K562 (cell line): ENCODE data around the gene GPX6. TPM values are rescaled to one million over a fixed set of nuclear protein-coding genes. Genes with fewer than 3 reads are reported as not detected.

Experiments
- DACH1 ChIP-seq: fragments of 450-650 bp; IDR thresholded peaks from 2 replicates; pipeline ENCODE4 v1.6.1; 2018; ENCODE audit not compliant: partially characterized antibody
- MCM7 ChIP-seq, 2 experiments: fragments of 450-650 bp; IDR thresholded peaks; 2 replicates each; pipeline ENCODE4 v1.6.1; 2016 to 2018
- PCBP2 ChIP-seq: fragments of 200-400 bp; formaldehyde crosslinking; IDR thresholded peaks from 2 replicates; pipeline ENCODE4 v1.6.1; 2018; ENCODE audit warnings: low read length, low read depth, mild to moderate bottlenecking, moderate library complexity; ENCODE audit not compliant: poor library complexity, severe bottlenecking
- POLR2H ChIP-seq: IDR thresholded peaks from 2 replicates; pipeline ENCODE4 v1.6.1; 2016; ENCODE audit warnings: missing genetic modification characterization, low read depth, mild to moderate bottlenecking, control low read depth, missing compliant biosample characterization, moderate library complexity
- SMAD2 ChIP-seq: fragments of 150-350 bp; IDR thresholded peaks from 2 replicates; pipeline ENCODE4 v1.6.1; 2014; ENCODE audit warnings: low read depth, mild to moderate bottlenecking, low read length
- ZFP30 ChIP-seq: fragments of 250-450 bp; sonication (Bioruptor Pico); IDR thresholded peaks from 2 replicates; pipeline ENCODE4 v1.8.0; 2022; ENCODE audit warnings: moderate library complexity, mild to moderate bottlenecking, inconsistent platforms, borderline replicate concordance
- ZNF785 ChIP-seq: fragments of 250-450 bp; sonication (Bioruptor Pico); IDR thresholded peaks from 2 replicates; pipeline ENCODE4 v1.4.0; 2020; ENCODE audit warnings: mild to moderate bottlenecking
- polyA plus RNA-seq, 8 experiments: library from polyadenylated mRNA; depleted of rRNA in 4 of 8; stranded (reverse) in 5 of 8; unstranded in 3 of 8; fragments of >200 nt; fragmentation: Nextera tagmentation in 2 of 8; fragmentation: Illumina TruSeq in 1 of 8; extraction: Ambion mirVana in 2 of 8; extraction: Trizol in 1 of 8; gene quantifications; 2 replicates each; pipeline versions ENCODE4 v1.2.1 to v1.2.3, GENCODE V29; 2011 to 2014; ENCODE audit warnings: inconsistent platforms in 1 of 8, missing spikeins in 1 of 8
- total RNA-seq, 7 experiments: library from RNA; depleted of rRNA in 6 of 7; stranded (reverse); fragments of >200 nt in 6 of 7; fragmentation: Illumina TruSeq in 2 of 7; extraction: Trizol in 2 of 7; gene quantifications; 2 replicates each; pipeline versions ENCODE4 v1.2.1 to v1.2.3, GENCODE V29; 2011 to 2021; ENCODE audit warnings: low replicate concordance in 1 of 7
- TF ChIP-seq, protein P1 (sequence below): sonication (generic); formaldehyde crosslinking; IDR thresholded peaks from 2 replicates; pipeline ENCODE4 v1.8.0; 2022; ENCODE audit warnings: mild to moderate bottlenecking, low read depth, missing genetic modification reagents
- TF ChIP-seq, protein P2 (sequence below): sonication (generic); formaldehyde crosslinking; IDR thresholded peaks from 2 replicates; pipeline ENCODE4 v1.8.1; 2023; ENCODE audit warnings: mild to moderate bottlenecking, missing genetic modification reagents, moderate library complexity
- TF ChIP-seq, protein P3 (sequence below): fragments of 250-450 bp; sonication (Bioruptor Pico); IDR thresholded peaks from 2 replicates; pipeline ENCODE4 v1.5.0; 2021; ENCODE audit warnings: mild to moderate bottlenecking, borderline replicate concordance
- TF ChIP-seq, protein P4 (sequence below): fragments of 250-450 bp; sonication (Bioruptor Pico); IDR thresholded peaks from 2 replicates; pipeline ENCODE4 v1.4.0; 2020; ENCODE audit warnings: borderline replicate concordance
- TF ChIP-seq, protein P5 (sequence below), 2 experiments: fragments of 450-650 bp; formaldehyde crosslinking in 1 of 2; IDR thresholded peaks; 2 replicates each; pipeline versions ENCODE4 v1.4.0 to v1.6.1; 2014 to 2020; ENCODE audit warnings: mild to moderate bottlenecking in 2 of 2, borderline replicate concordance in 1 of 2, low read depth in 1 of 2

GPX6 gene
- total and polyA plus RNA-seq, 9 of the 15 experiments (the other 6 are each of a cell fraction or from before 2014, with no cell fraction given) = not detected

DNA sequence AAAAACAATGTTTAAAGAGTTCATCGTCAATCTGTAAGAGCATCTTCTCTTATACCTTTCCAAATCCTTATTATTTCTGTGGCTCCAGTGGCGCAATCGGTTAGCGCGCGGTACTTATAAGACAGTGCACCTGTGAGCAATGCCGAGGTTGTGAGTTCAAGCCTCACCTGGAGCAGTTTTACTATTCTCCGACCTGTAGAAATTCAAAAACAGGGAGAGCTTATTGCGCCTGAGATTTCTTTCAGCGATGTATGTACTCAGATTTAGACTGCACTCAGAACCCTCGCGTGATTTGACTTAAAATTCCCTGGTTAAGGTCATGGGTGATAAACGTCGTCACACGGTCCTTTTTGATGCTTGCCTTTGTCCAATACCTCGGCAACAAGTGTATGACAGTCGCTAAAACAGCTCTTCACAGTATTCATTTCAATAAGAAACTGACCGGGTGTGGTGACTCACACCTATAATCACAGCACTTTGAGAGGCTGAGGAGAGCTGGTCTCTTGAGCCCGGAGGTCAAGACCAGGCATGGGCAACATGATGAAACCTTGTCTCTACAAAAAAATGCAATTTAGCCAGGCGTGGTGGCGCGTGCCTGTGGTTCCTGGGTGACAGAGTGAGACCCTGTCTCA is 22.0 kb upstream of the GPX6 start (continued):
- no peak for TF ChIP-seq SMAD2
- TF ChIP-seq, protein P1, sequence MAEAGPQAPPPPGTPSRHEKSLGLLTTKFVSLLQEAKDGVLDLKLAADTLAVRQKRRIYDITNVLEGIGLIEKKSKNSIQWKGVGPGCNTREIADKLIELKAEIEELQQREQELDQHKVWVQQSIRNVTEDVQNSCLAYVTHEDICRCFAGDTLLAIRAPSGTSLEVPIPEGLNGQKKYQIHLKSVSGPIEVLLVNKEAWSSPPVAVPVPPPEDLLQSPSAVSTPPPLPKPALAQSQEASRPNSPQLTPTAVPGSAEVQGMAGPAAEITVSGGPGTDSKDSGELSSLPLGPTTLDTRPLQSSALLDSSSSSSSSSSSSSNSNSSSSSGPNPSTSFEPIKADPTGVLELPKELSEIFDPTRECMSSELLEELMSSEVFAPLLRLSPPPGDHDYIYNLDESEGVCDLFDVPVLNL (CRISPR knock-in tag) = no peak
- TF ChIP-seq, protein P2, sequence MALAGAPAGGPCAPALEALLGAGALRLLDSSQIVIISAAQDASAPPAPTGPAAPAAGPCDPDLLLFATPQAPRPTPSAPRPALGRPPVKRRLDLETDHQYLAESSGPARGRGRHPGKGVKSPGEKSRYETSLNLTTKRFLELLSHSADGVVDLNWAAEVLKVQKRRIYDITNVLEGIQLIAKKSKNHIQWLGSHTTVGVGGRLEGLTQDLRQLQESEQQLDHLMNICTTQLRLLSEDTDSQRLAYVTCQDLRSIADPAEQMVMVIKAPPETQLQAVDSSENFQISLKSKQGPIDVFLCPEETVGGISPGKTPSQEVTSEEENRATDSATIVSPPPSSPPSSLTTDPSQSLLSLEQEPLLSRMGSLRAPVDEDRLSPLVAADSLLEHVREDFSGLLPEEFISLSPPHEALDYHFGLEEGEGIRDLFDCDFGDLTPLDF = no peak
- TF ChIP-seq POLR2H (tag) = peak; percentile 68
- no peak for TF ChIP-seq ZNF785
- TF ChIP-seq ZFP30 (CRISPR knock-in tag) = no peak
- TF ChIP-seq, protein P3, sequence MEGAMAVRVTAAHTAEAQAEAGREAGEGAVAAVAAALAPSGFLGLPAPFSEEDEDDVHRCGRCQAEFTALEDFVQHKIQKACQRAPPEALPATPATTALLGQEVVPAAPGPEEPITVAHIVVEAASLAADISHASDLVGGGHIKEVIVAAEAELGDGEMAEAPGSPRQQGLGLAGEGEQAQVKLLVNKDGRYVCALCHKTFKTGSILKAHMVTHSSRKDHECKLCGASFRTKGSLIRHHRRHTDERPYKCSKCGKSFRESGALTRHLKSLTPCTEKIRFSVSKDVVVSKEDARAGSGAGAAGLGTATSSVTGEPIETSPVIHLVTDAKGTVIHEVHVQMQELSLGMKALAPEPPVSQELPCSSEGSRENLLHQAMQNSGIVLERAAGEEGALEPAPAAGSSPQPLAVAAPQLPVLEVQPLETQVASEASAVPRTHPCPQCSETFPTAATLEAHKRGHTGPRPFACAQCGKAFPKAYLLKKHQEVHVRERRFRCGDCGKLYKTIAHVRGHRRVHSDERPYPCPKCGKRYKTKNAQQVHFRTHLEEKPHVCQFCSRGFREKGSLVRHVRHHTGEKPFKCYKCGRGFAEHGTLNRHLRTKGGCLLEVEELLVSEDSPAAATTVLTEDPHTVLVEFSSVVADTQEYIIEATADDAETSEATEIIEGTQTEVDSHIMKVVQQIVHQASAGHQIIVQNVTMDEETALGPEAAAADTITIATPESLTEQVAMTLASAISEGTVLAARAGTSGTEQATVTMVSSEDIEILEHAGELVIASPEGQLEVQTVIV (CRISPR knock-in tag) = no peak
- TF ChIP-seq, protein P4, sequence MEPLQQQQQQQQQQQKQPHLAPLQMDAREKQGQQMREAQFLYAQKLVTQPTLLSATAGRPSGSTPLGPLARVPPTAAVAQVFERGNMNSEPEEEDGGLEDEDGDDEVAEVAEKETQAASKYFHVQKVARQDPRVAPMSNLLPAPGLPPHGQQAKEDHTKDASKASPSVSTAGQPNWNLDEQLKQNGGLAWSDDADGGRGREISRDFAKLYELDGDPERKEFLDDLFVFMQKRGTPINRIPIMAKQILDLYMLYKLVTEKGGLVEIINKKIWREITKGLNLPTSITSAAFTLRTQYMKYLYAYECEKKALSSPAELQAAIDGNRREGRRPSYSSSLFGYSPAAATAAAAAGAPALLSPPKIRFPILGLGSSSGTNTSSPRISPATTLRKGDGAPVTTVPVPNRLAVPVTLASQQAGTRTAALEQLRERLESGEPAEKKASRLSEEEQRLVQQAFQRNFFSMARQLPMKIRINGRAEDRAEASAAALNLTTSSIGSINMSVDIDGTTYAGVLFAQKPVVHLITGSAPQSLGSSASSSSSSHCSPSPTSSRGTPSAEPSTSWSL (CRISPR knock-in tag) = no peak
- TF ChIP-seq, protein P5, sequence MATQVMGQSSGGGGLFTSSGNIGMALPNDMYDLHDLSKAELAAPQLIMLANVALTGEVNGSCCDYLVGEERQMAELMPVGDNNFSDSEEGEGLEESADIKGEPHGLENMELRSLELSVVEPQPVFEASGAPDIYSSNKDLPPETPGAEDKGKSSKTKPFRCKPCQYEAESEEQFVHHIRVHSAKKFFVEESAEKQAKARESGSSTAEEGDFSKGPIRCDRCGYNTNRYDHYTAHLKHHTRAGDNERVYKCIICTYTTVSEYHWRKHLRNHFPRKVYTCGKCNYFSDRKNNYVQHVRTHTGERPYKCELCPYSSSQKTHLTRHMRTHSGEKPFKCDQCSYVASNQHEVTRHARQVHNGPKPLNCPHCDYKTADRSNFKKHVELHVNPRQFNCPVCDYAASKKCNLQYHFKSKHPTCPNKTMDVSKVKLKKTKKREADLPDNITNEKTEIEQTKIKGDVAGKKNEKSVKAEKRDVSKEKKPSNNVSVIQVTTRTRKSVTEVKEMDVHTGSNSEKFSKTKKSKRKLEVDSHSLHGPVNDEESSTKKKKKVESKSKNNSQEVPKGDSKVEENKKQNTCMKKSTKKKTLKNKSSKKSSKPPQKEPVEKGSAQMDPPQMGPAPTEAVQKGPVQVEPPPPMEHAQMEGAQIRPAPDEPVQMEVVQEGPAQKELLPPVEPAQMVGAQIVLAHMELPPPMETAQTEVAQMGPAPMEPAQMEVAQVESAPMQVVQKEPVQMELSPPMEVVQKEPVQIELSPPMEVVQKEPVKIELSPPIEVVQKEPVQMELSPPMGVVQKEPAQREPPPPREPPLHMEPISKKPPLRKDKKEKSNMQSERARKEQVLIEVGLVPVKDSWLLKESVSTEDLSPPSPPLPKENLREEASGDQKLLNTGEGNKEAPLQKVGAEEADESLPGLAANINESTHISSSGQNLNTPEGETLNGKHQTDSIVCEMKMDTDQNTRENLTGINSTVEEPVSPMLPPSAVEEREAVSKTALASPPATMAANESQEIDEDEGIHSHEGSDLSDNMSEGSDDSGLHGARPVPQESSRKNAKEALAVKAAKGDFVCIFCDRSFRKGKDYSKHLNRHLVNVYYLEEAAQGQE (IDR thresholded peaks at IDR 0.05; ENCODE audit: borderline replicate concordance) = no peak
- TF ChIP-seq, protein P5 (CRISPR knock-in tag; IDR thresholded peaks at IDR 0.05; ENCODE audit: low read depth) = no peak
- no peak for TF ChIP-seq PCBP2
- TF ChIP-seq DACH1 = no peak
- TF ChIP-seq MCM7 (IDR thresholded peaks at IDR 0.05) = no peak
